ENCODE results near the gene HOXA7. TPM values are rescaled to one million over a fixed set of nuclear protein-coding genes. Genes with fewer than 3 reads are reported as not detected.

HOXA7 gene
- total and polyA plus RNA-seq, 2 donors (not counting 1 experiment from before 2014, with no cell fraction given), result 0.37 TPM; not detected in 1

GRCh38 chr7:27163288-27164044 lies 7.0 kb upstream of the HOXA7 start:
- POLR2A ChIA-PET, result no interaction called here
- Mint-ChIP-seq H3K27ac (peak overlapping the region; percentile 82), H3K27me3 (peaks cover 66% of the 10 kb centered on the region), H3K4me3 (peak overlapping the region; percentile 3), H3K9me3 (ENCODE audit: insufficient read depth) (no peaks in the 10 kb centered on the region), H3K4me1 (peaks cover 28% of the 10 kb centered on the region)
- no peaks in the 10 kb centered on the region for H3K36me3 ChIP-seq (replicated peaks in 1 of 2; ENCODE audit: control extremely low read depth in 1 of 2, control insufficient read depth in 1 of 2, extremely low read depth in 1 of 2, insufficient read depth in 2 of 2, low read length in 1 of 2)
- no peak for TF ChIP-seq CTCF (IDR thresholded peaks at IDR 0.05)
- no peak for TF ChIP-seq EZH2 (IDR thresholded peaks at IDR 0.05; ENCODE audit: borderline replicate concordance, insufficient read depth, low read depth, low read length, poor library complexity, severe bottlenecking)
- H3K9me3 ChIP-seq (ENCODE audit: control extremely low read depth in 1 of 3, control insufficient read depth in 2 of 3, insufficient read depth in 1 of 3, low read length in 2 of 3), result peaks cover 0 to 73% (median 18%) of the 10 kb centered on the region in 3 donors
- H3K9ac ChIP-seq (ENCODE audit: low read length), result no peak overlapping the region
- peaks cover 4% of the 10 kb centered on the region for H4K20me1 ChIP-seq (ENCODE audit: control insufficient read depth, insufficient read depth, low read length, poor library complexity, severe bottlenecking)
- intact Hi-C loops (cut with micrococcal nuclease), result loop anchor here (5.0 to 10.0 kb wide), 3 partner anchors 889 to 1086 kb away; no protein-coding TSS in a partner anchor
- H3K79me2 ChIP-seq (ENCODE audit: control insufficient read depth, insufficient read depth, low read length), result no peaks in the 10 kb centered on the region
- no peak overlapping the region for H3K27ac ChIP-seq (ENCODE audit: low read length in 2 of 2)
- DNase-seq, result peak; percentile 46
- H2AFZ ChIP-seq (ENCODE audit: insufficient read depth, low read depth, low read length, poor library complexity, severe bottlenecking), result no peak overlapping the region
- 14% methylated on average over 17 of the region's 24 CpGs for WGBS (ENCODE audit: insufficient coverage)
- peaks cover 0 to 89% (median 75%) of the 10 kb centered on the region in 4 experiments for H3K27me3 ChIP-seq (replicated peaks in 1 of 4; ENCODE audit: control extremely low read depth in 1 of 4, control insufficient read depth in 3 of 4, insufficient read depth in 4 of 4, low read length in 3 of 4)
- H3K4me1 ChIP-seq (ENCODE audit: control insufficient read depth in 2 of 2, insufficient read depth in 2 of 2, low read length in 2 of 2), result peaks cover 47 to 60% of the 10 kb centered on the region in 2 donors
- no peak for ATAC-seq (ENCODE audit: low read depth)
- H3K4me3 ChIP-seq (ENCODE audit: control extremely low read depth in 1 of 5, extremely low read depth in 1 of 5, insufficient read depth in 1 of 5, low read depth in 2 of 5, low read length in 4 of 5), result no peak overlapping the region
- CTCF ChIA-PET, result interaction anchor here (0.8 to 4.0 kb wide), 12 partner anchors 14 to 1312 kb away, joined by 3 to 122 read pairs (median 4); partner anchors contain the start of genes HOXA3 and HOXA6
- no peak overlapping the region for H3K4me2 ChIP-seq (replicated peaks; ENCODE audit: low read depth, low read length, poor library complexity, severe bottlenecking)

All from B cell (primary cell).